Aorta (tissue), 5 donors: ENCODE results near the gene ACTRT2. TPM values are rescaled to one million over a fixed set of nuclear protein-coding genes. Genes with fewer than 3 reads are reported as not detected.
A peak's percentile ranks its signal among the peaks of the same experiment; 100 is the strongest.

Experiments used
- ATAC-seq: fragments of 200-7000 bp; cut with Tn5 transposase; one replicate; pipeline ENCODE4 v1.9.1; 2022; ENCODE audit warnings: moderate library complexity; ENCODE audit not compliant: low FRiP score
- DNase-seq, 2 donors: peaks; one replicate each; pipeline ENCODE4 v3.0.0-alpha.2; 2020
- H3K27ac ChIP-seq, 2 donors: one replicate each; pipeline ENCODE4 v1.5.1; 2013; ENCODE audit warnings: low read length in 2 of 2, mild to moderate bottlenecking in 2 of 2, moderate library complexity in 2 of 2, control low read depth in 1 of 2, inconsistent platforms in 1 of 2, low read depth in 1 of 2
- H3K27me3 ChIP-seq, 2 donors: one replicate each; pipeline ENCODE4 v1.6.1; 2013; ENCODE audit warnings: control low read depth in 1 of 2, low read length in 1 of 2, mild to moderate bottlenecking in 1 of 2, moderate library complexity in 1 of 2; ENCODE audit not compliant: insufficient read depth in 2 of 2, control insufficient read depth in 1 of 2
- H3K36me3 ChIP-seq, 2 donors: one replicate each; pipeline ENCODE4 v1.6.1; 2013; ENCODE audit warnings: control low read depth in 1 of 2, low read length in 1 of 2, mild to moderate bottlenecking in 1 of 2; ENCODE audit not compliant: insufficient read depth in 2 of 2, control insufficient read depth in 1 of 2
- H3K4me1 ChIP-seq, 2 donors: one replicate each; pipeline ENCODE4 v1.6.1; 2013; ENCODE audit warnings: low read length in 2 of 2, control low read depth in 1 of 2, mild to moderate bottlenecking in 1 of 2, moderate library complexity in 1 of 2; ENCODE audit not compliant: insufficient read depth in 2 of 2, control insufficient read depth in 1 of 2
- H3K4me3 ChIP-seq, 2 donors: one replicate each; pipeline ENCODE4 v1.5.1; 2013; ENCODE audit warnings: low read length in 2 of 2, control low read depth in 1 of 2, mild to moderate bottlenecking in 1 of 2
- H3K9me3 ChIP-seq: one replicate; pipeline ENCODE4 v1.6.1; 2013; ENCODE audit warnings: mild to moderate bottlenecking, low read length; ENCODE audit not compliant: control insufficient read depth
- WGBS, 2 donors: extraction: QIAGEN DNeasy Blood & Tissue Kit; methylation state at CpG; one replicate each; pipeline ENCODE4 v1.1.7; 2013; 5-methylcytosine and 5-hydroxymethylcytosine counted together
- intact Hi-C, 2 donors: fragments of 100-400 bp; cut with DNase I; formaldehyde crosslinking; loops; one replicate each; pipeline versions ENCODE4 v1.14.2 to v1.15.0; 2022
- polyA plus RNA-seq, 2 donors: library from polyadenylated mRNA; stranded (reverse); fragments of 200-250 nt; gene quantifications; one replicate each; pipeline ENCODE4 v1.2.3, GENCODE V29; 2013
- total RNA-seq, 2 donors: library from RNA; stranded (reverse); fragmentation: NEBNext Ultra II Directional; extraction: Animal tissue kit (Norgen Biotek cat#: 25700); gene quantifications; one replicate each; pipeline ENCODE4 v1.2.1, GENCODE V29; 2021
- donor health status: healthy with polysubstance abuse.
- donor health status: Bipolar disorder and iron deficiency.
- donor health status: DM: no; HTN: no; CAD: no.
- donor health status: DM: no; HTN: no; CAD: no.
- donor health status: DM: yes; HTN: yes; CAD: no.

Gene ACTRT2
- total and polyA plus RNA-seq, 4 donors, result not detected

DNA sequence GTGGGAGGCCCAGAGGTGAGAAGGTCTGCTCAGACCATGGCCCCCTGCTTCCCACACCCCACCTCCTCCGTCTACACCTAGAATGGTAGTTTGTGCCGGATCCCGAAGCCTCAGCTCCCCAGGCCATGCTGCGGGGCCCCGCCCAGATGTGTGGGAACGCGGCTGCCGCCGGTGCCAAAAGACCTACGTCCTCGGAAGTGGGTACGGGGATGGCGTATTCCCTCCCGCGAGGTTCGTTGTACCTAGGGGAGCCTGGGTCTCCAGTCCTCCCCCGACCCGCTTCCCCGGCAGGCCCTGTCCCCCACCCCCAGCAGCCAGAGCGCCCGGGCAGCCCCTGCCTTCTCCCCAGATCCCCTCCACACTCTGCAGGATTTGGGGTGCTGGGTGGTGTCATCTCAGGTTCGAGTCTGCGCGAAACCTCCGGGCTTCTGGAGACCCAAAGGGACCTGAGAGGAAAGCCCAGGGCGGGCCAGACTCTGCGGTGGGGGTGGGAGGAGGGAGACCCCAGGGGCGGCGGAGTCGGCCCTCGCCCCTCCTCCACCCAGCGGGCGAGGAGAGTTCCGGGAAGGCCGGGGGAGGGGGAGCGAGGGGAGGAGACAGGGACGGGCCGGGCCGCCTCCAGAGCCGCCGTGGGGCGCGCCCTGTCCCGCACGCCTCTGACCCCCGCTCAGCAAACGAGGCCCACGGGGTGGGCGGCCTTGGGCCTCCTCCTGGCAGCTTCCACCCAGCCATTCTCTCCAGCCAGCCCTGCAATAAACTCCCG lies 41.5 kb downstream of the ACTRT2 start:
- no peak for ATAC-seq

DNA sequence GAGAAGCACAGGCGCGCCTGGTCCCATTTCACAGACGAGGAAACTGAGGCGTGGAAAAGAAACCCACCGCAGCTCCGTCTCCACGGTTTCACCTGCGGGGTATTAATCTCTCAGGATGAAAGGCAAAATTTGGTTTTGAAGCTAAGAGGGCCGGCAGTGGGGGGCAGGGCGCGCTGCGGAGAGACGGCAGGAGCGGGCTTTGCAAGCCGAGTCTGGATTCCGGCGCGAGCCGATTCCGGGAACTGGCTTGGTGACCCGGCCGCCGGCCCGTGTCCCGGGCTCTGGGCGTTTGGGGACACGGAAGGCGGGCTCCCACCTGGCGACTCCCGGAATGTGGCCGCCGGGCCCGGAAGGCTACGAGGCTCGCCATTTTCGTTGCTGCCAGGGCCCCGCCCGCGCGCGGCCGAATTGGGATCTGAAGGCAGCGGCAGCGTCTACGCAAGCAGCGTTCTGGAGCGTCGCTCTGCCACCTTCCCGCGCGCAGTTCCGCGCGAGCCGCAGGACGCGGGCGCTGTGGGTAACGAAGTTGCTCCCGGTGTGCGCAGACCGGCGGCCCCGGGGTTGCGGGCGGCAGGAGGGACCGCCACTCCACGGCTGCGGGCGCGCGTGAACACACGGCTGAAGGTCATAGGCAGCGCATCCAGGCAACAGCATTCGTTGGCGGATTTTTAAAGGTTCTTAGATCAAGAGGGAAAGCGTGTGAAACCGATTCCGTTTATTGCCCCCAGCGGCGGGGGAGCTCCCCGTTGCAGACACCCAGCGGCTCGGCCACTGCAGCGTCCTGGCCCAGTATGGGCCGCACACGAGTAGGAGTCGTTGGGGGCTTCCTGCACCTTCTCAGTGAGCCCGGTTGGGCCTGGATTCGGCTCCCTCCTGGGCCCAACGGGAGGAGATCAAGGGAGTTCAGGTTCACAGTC lies 42.4 kb downstream of the ACTRT2 start:
- H3K36me3 ChIP-seq, result peaks cover 0 to 2% of the 10 kb centered on the region in 2 donors
- no peaks in the 10 kb centered on the region for H3K9me3 ChIP-seq
- no peaks in the 10 kb centered on the region for H3K27me3 ChIP-seq
- no peak for ATAC-seq
- no peaks in the 10 kb centered on the region for H3K4me1 ChIP-seq
- intact Hi-C loops, result loop anchor here in 1 of 2 donors (5.0 kb wide), 2 partner anchors 146 to 186 kb away; no protein-coding TSS in a partner anchor
- H3K4me3 ChIP-seq, result no peak overlapping the region
- peak; percentile 54 to 80 for DNase-seq
- peak overlapping the region in 1 of 2 donors; percentile 2 for H3K27ac ChIP-seq
- WGBS, 2 donors, result 28 to 43% methylated on average over 89 to 91 of the region's 91 CpGs

More for the DNA sequence above, 41.5 kb downstream of the ACTRT2 start:
- Histone ChIP-seq H3K27ac (no peak overlapping the region), H3K36me3 (peaks cover 0 to 2% of the 10 kb centered on the region in 2 donors), H3K27me3 (no peaks in the 10 kb centered on the region), H3K9me3 (no peaks in the 10 kb centered on the region), H3K4me1 (no peaks in the 10 kb centered on the region), H3K4me3 (no peak overlapping the region)
- 65 to 66% methylated on average over 38 to 50 of the region's 50 CpGs for WGBS, 2 donors
- peak; percentile 44 to 72 for DNase-seq
- intact Hi-C loops, result loop anchor here in 1 of 2 donors (5.0 kb wide), 2 partner anchors 145 to 185 kb away; no protein-coding TSS in a partner anchor

DNA sequence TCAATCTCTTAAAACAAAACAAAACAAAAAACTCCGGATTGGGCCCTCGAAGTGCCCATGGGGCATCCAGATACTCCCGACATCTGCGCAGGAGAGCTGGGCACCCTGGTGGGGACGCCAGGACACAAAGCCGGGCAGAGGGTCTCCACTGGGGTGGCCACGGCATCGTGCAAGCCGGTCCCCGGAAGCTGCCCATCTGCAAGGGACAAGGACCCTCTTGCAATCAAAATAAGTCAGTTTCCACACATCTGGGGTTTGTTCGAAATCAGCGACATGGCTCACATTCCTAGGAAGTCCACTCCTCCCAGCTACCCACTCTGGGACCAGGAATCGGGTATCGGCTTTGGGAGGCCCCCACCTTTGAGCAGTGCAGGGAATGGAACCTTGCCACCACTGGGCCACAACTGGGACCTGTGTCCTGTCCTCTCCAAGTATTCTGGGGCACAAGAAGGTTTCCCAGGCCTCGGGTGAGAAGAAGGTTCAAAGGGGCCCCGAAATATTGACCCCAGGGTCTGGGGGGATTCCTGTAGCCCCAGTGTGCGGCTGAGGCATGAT lies 43.1 kb downstream of the ACTRT2 start:
- Histone ChIP-seq H3K27me3 (no peaks in the 10 kb centered on the region), H3K36me3 (peaks cover 0 to 2% of the 10 kb centered on the region in 2 donors), H3K4me1 (no peaks in the 10 kb centered on the region), H3K9me3 (no peaks in the 10 kb centered on the region), H3K4me3 (no peak overlapping the region), H3K27ac (no peak overlapping the region)
- intact Hi-C loops, result loop anchor here in 1 of 2 donors (5.0 kb wide), 2 partner anchors 147 to 187 kb away; no protein-coding TSS in a partner anchor
- peak in 1 of 2 donors; percentile 72 for DNase-seq
- ATAC-seq, result no peak
- WGBS, 2 donors, result 38 to 46% methylated on average over 17 of the region's 17 CpGs

- WGBS, 2 donors, result 26 to 31% methylated on average over 9 of the region's 9 CpGs
- intact Hi-C loops, result loop anchor here (5.0 kb wide), 7 partner anchors 53 to 357 kb away; no protein-coding TSS in a partner anchor
- ATAC-seq, result no peak
- Histone ChIP-seq H3K9me3 (no peaks in the 10 kb centered on the region), H3K27ac (no peak overlapping the region), H3K4me1 (no peaks in the 10 kb centered on the region), H3K4me3 (no peak overlapping the region), H3K27me3 (no peaks in the 10 kb centered on the region), H3K36me3 (peaks cover 0 to 2% of the 10 kb centered on the region in 2 donors)
- DNase-seq, result peak in 1 of 2 donors; percentile 45
Measured at GRCh38 chr1:3064901-3065300, 43.6 kb downstream of the ACTRT2 start.

DNA sequence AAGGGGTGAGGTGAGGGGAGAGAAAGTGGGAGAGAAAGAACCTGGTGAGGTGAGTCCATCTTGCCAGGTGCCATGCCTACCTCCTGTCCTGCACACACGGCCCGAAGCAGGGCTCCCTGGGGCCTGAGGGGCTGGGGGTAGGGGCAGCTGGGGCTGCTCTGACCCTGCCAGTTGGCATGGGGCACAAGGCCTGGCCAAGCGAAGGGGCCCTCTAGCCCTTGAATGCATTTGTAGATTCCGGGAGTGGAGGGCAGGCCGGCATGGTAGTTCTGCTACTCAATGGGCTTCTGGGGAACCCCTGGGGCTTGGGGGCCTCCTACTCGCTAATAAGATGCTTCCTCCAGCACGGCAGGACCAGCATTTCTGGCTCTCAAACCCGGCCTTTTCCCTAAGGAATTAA lies 44.1 kb downstream of the ACTRT2 start:
- 8 to 18% methylated on average over 8 of the region's 8 CpGs for WGBS, 2 donors
- intact Hi-C loops, result loop anchor here (5.0 kb wide), 5 partner anchors 53 to 357 kb away; no protein-coding TSS in a partner anchor
- no peaks in the 10 kb centered on the region for H3K27me3 ChIP-seq
- H3K4me3 ChIP-seq, result peak overlapping the region in 1 of 2 donors; percentile 15
- no peaks in the 10 kb centered on the region for H3K4me1 ChIP-seq
- ATAC-seq (no peak), DNase-seq (peak in 1 of 2 donors; percentile 68)
- H3K27ac ChIP-seq, result no peak overlapping the region
- H3K36me3 ChIP-seq, result peaks cover 0 to 2% of the 10 kb centered on the region in 2 donors
- no peaks in the 10 kb centered on the region for H3K9me3 ChIP-seq

DNA sequence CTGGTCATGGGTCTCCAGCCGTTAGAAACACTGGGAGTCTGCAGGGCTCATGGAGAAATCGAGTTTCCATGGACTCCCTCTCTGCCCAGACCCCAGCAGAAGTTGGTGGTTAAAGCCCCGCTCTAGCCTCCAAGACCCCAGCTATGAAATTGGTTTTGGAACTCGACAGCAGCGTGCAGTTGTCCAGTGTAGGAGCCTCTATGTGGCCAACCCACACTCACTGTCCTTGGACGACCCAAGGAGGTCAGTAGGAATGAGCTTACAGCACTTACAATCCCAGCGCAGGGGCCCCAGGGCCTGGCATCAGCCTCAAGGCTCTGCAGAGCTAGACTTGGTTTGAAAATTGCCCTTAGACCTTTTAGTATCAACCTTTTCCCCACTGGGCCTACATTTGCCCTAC lies 44.5 kb downstream of the ACTRT2 start:
- Histone ChIP-seq H3K27me3 (no peaks in the 10 kb centered on the region), H3K9me3 (no peaks in the 10 kb centered on the region), H3K27ac (no peak overlapping the region), H3K36me3 (no peaks in the 10 kb centered on the region), H3K4me3 (peak overlapping the region in 1 of 2 donors; percentile 15), H3K4me1 (no peaks in the 10 kb centered on the region)
- intact Hi-C loops, result loop anchor here (2.0 to 5.0 kb wide), 8 partner anchors 53 to 357 kb away; no protein-coding TSS in a partner anchor
- DNase-seq (no peak), ATAC-seq (no peak)
- 16 to 19% methylated on average over 7 of the region's 7 CpGs for WGBS, 2 donors

DNA sequence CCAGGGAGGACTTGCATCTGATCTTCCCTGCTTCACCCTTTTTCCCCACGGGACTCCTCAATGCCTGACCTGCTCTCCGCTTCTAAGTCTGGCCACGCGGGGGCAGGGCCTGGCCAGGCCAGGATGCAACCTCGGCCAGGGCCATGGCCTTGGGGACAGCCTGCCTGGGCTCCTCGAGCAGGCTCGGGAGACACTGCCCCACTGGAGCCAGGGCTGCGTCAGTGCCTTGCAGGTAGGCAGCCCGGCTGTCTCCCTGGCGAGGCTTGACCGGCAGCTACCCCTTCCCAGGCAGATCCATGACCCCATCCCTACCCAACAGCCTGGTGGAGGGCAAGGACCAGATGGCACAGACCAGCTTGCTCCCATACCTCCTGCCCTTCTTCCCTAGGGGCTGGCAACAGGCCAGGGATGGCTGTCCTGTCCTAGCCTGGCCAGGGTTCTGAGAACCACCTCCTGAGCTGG lies 45.0 kb downstream of the ACTRT2 start:
- ATAC-seq (peak; percentile 55), DNase-seq (peak; percentile 70 to 88)
- peak overlapping the region in 1 of 2 donors; percentile 94 for H3K4me3 ChIP-seq
- no peaks in the 10 kb centered on the region for H3K9me3 ChIP-seq
- H3K4me1 ChIP-seq, result no peaks in the 10 kb centered on the region
- no peaks in the 10 kb centered on the region for H3K36me3 ChIP-seq
- 7% methylated on average over 11 of the region's 11 CpGs for WGBS, 2 donors
- no peaks in the 10 kb centered on the region for H3K27me3 ChIP-seq
- intact Hi-C loops, result loop anchor here (2.0 to 5.0 kb wide), 8 partner anchors 54 to 357 kb away; no protein-coding TSS in a partner anchor
- H3K27ac ChIP-seq, result no peak overlapping the region

GRCh38 chr1:3066826-3067225 lies 45.6 kb downstream of the ACTRT2 start:
- no peaks in the 10 kb centered on the region for H3K36me3 ChIP-seq
- no peak overlapping the region for H3K27ac ChIP-seq
- H3K9me3 ChIP-seq, result no peaks in the 10 kb centered on the region
- DNase-seq (peak in 1 of 2 donors; percentile 76), ATAC-seq (no peak)
- 14 to 16% methylated on average over 10 of the region's 10 CpGs for WGBS, 2 donors
- H3K27me3 ChIP-seq, result no peaks in the 10 kb centered on the region
- intact Hi-C loops, result loop anchor here (2.0 to 5.0 kb wide), 8 partner anchors 55 to 356 kb away; no protein-coding TSS in a partner anchor
- peak overlapping the region; percentile 90 to 94 for H3K4me3 ChIP-seq
- H3K4me1 ChIP-seq, result no peaks in the 10 kb centered on the region
